ENCODE measurements around the gene STRA8.

Gene STRA8

GRCh38 chr7:135234727-135235126 is 1.1 kb downstream of the STRA8 start:
- TF ChIP-seq, protein P1, sequence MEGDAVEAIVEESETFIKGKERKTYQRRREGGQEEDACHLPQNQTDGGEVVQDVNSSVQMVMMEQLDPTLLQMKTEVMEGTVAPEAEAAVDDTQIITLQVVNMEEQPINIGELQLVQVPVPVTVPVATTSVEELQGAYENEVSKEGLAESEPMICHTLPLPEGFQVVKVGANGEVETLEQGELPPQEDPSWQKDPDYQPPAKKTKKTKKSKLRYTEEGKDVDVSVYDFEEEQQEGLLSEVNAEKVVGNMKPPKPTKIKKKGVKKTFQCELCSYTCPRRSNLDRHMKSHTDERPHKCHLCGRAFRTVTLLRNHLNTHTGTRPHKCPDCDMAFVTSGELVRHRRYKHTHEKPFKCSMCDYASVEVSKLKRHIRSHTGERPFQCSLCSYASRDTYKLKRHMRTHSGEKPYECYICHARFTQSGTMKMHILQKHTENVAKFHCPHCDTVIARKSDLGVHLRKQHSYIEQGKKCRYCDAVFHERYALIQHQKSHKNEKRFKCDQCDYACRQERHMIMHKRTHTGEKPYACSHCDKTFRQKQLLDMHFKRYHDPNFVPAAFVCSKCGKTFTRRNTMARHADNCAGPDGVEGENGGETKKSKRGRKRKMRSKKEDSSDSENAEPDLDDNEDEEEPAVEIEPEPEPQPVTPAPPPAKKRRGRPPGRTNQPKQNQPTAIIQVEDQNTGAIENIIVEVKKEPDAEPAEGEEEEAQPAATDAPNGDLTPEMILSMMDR (IDR thresholded peaks at IDR 0.05; ENCODE audit: unreplicated experiment in 3 of 3) = no peak
- H3K27ac Mint-ChIP-seq = no peak overlapping the region
- H3K27me3 Mint-ChIP-seq (ENCODE audit: low read depth) = peaks cover 7% of the 10 kb centered on the region
- no peak overlapping the region for H3K4me3 Mint-ChIP-seq
- no peaks in the 10 kb centered on the region for H3K9me3 Mint-ChIP-seq
- H3K36me3 Mint-ChIP-seq (ENCODE audit: low read depth) = no peaks in the 10 kb centered on the region
- H3K4me1 Mint-ChIP-seq = peaks cover 12% of the 10 kb centered on the region

GRCh38 chr7:135235841-135236240 is 2.2 kb downstream of the STRA8 start:
- Mint-ChIP-seq H3K27ac (peak overlapping the region in 1 of 3 experiments; percentile 40), H3K9me3 (no peaks in the 10 kb centered on the region), H3K4me1 (peaks cover 21% of the 10 kb centered on the region), H3K27me3 (ENCODE audit: low read depth) (peaks cover 7% of the 10 kb centered on the region), H3K36me3 (ENCODE audit: low read depth) (no peaks in the 10 kb centered on the region), H3K4me3 (no peak overlapping the region)
- TF ChIP-seq, protein P1 (IDR thresholded peaks at IDR 0.05; ENCODE audit: unreplicated experiment in 3 of 3) = no peak

DNA sequence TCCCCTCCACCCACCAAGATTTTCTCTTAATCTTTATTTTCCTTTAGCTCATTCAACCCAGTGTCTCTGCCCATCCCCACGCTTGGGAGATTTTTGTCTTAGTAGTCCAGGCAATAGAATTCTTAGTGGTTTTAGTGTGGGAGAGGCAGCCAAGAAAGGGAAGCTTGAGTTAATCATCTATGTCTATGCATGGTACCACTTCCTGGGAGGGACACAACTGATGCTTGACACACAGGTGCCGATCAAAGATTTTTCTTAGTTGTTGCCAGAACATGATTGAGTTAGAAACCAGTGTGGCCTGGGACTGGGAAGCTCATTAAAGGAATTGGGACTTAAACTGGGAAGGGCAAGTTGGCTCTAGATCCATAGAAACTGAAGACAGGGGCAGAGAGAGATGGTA is 3.1 kb downstream of the STRA8 start:
- Mint-ChIP-seq H3K4me1 (peaks cover 21% of the 10 kb centered on the region), H3K27me3 (ENCODE audit: low read depth) (peaks cover 7% of the 10 kb centered on the region), H3K4me3 (no peak overlapping the region), H3K36me3 (ENCODE audit: low read depth) (no peaks in the 10 kb centered on the region), H3K27ac (peak overlapping the region; percentile 34 to 53 (median 40)), H3K9me3 (no peaks in the 10 kb centered on the region)
- TF ChIP-seq, protein P1 (IDR thresholded peaks at IDR 0.05; ENCODE audit: unreplicated experiment in 3 of 3) = no peak

GRCh38 chr7:135238112-135238744 is 4.6 kb downstream of the STRA8 start:
- TF ChIP-seq, protein P1 (IDR thresholded peaks at IDR 0.05; ENCODE audit: unreplicated experiment in 3 of 3) = peak in 1 of 3 experiments; percentile 30
- H3K4me3 Mint-ChIP-seq = no peak overlapping the region
- no peak overlapping the region for H3K27ac Mint-ChIP-seq
- peaks cover 4% of the 10 kb centered on the region for H3K27me3 Mint-ChIP-seq (ENCODE audit: low read depth)
- H3K9me3 Mint-ChIP-seq = no peaks in the 10 kb centered on the region
- H3K4me1 Mint-ChIP-seq = peaks cover 21% of the 10 kb centered on the region
- no peaks in the 10 kb centered on the region for H3K36me3 Mint-ChIP-seq (ENCODE audit: low read depth)

DNA sequence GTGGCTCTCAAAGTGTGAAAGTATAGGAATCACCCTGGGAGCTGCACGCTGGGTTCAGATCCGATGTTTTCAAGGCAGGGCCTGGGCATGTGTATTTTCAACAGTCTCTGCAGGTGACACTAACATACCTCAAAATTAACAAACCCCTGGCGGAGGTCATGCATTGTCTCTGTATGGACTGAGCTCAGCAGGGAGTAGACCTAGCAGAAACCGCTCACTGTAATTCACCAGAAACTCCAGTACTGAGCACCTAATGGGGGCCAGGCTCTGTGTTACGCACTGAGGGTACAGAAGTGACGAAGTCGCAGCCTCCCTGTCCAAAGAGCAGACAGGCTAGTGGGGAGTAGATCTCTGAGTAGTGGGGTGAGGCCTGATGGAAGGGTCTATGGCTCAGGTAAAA is 5.6 kb downstream of the STRA8 start:
- Mint-ChIP-seq H3K9me3 (no peaks in the 10 kb centered on the region), H3K27ac (no peak overlapping the region), H3K4me1 (peaks cover 21% of the 10 kb centered on the region), H3K27me3 (ENCODE audit: low read depth) (peaks cover 3% of the 10 kb centered on the region), H3K36me3 (ENCODE audit: low read depth) (no peaks in the 10 kb centered on the region), H3K4me3 (no peak overlapping the region)
- TF ChIP-seq, protein P1 (IDR thresholded peaks at IDR 0.05; ENCODE audit: unreplicated experiment in 3 of 3) = no peak

DNA sequence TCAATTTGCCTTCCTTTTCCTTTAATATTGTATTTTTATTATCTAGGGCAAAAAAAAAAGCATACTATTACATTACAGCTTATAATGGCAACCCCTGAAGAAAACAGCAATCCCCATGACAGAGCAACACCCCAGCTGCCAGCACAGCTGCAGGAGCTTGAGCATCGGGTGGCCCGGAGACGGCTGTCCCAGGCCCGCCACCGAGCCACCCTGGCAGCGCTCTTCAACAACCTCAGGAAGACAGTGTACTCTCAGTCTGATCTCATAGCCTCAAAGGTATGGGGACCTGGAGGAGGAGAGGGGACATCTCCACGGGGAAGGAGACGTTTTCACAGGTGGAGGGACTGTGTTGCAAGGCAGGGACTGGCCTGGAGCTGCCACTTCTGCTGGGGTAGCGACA is 6.8 kb downstream of the STRA8 start:
- Mint-ChIP-seq H3K9me3 (no peaks in the 10 kb centered on the region), H3K4me1 (peaks cover 21% of the 10 kb centered on the region), H3K4me3 (no peak overlapping the region)

More for the DNA sequence above, 6.8 kb downstream of the STRA8 start:
- Mint-ChIP-seq H3K36me3 (ENCODE audit: low read depth) (no peaks in the 10 kb centered on the region), H3K27ac (peak overlapping the region in 1 of 3 experiments; percentile 45), H3K27me3 (ENCODE audit: low read depth) (peaks cover 3% of the 10 kb centered on the region)
- TF ChIP-seq, protein P1 (IDR thresholded peaks at IDR 0.05; ENCODE audit: unreplicated experiment in 3 of 3) = no peak

Measured in nephron (organoid).